ENCODE results near the gene TFR2.

Gene TFR2

GRCh38 chr7:100590077-100590737 lies 51.1 kb downstream of the TFR2 start:
- Histone ChIP-seq H3K4me3 (ENCODE audit: extremely low read depth, insufficient read depth, low read length, poor library complexity, severe bottlenecking) (no peak overlapping the region), H3K4me1 (ENCODE audit: control insufficient read depth, insufficient read depth, low read length, poor library complexity, severe bottlenecking) (no peaks in the 10 kb centered on the region), H3K27ac (ENCODE audit: low read depth, low read length, severe bottlenecking) (no peak overlapping the region), H3K36me3 (ENCODE audit: control insufficient read depth, insufficient read depth, low read length) (no peaks in the 10 kb centered on the region), H3K9me3 (ENCODE audit: control insufficient read depth, low read length) (no peaks in the 10 kb centered on the region)
- 88% methylated on average over 17 to 18 of the region's 20 CpGs for WGBS, 2 experiments (ENCODE audit: insufficient coverage in 2 of 2)

- WGBS, 2 experiments (ENCODE audit: insufficient coverage in 2 of 2) = 29 to 32% methylated on average over 7 of the region's 7 CpGs
- Histone ChIP-seq H3K36me3 (ENCODE audit: control insufficient read depth, insufficient read depth, low read length) (no peaks in the 10 kb centered on the region), H3K4me1 (ENCODE audit: control insufficient read depth, insufficient read depth, low read length, poor library complexity, severe bottlenecking) (peaks cover 4% of the 10 kb centered on the region), H3K9me3 (ENCODE audit: control insufficient read depth, low read length) (no peaks in the 10 kb centered on the region), H3K27ac (ENCODE audit: low read depth, low read length, severe bottlenecking) (no peak overlapping the region), H3K4me3 (ENCODE audit: extremely low read depth, insufficient read depth, low read length, poor library complexity, severe bottlenecking) (no peak overlapping the region)
Observed at GRCh38 chr7:100589341-100589947, 51.9 kb downstream of the TFR2 start.

- Histone ChIP-seq H3K36me3 (ENCODE audit: control insufficient read depth, insufficient read depth, low read length) (peaks cover 3% of the 10 kb centered on the region), H3K4me1 (ENCODE audit: control insufficient read depth, insufficient read depth, low read length, poor library complexity, severe bottlenecking) (peaks cover 11% of the 10 kb centered on the region), H3K27ac (ENCODE audit: low read depth, low read length, severe bottlenecking) (no peak overlapping the region), H3K9me3 (ENCODE audit: control insufficient read depth, low read length) (no peaks in the 10 kb centered on the region), H3K4me3 (ENCODE audit: extremely low read depth, insufficient read depth, low read length, poor library complexity, severe bottlenecking) (no peak overlapping the region)
- WGBS, 2 experiments (ENCODE audit: insufficient coverage in 2 of 2) = 88% methylated on average over 1 of the region's 1 CpG; no CpG with 5 or more reads in 1 of the 2 experiments
Observed at GRCh38 chr7:100588438-100588837, 52.9 kb downstream of the TFR2 start.

- peak within 1 kb of the TSS; percentile 90 for H3K27ac ChIP-seq (ENCODE audit: low read depth, low read length, severe bottlenecking)
- peaks cover 24% of the 10 kb centered on the region for H3K4me1 ChIP-seq (ENCODE audit: control insufficient read depth, insufficient read depth, low read length, poor library complexity, severe bottlenecking)
- no peaks in the 10 kb centered on the region for H3K9me3 ChIP-seq (ENCODE audit: control insufficient read depth, low read length)
- H3K4me3 ChIP-seq (ENCODE audit: extremely low read depth, insufficient read depth, low read length, poor library complexity, severe bottlenecking) = peak within 1 kb of the TSS; percentile 70
- WGBS, 2 experiments (ENCODE audit: insufficient coverage in 2 of 2) = 0 to 1% methylated on average over 44 to 53 of the region's 53 CpGs
- peaks cover 15% of the 10 kb centered on the region for H3K36me3 ChIP-seq (ENCODE audit: control insufficient read depth, insufficient read depth, low read length)
Observed at GRCh38 chr7:100586266-100587025, 54.9 kb downstream of the TFR2 start, which contains the start of gene FBXO24. Gene FBXO24, plus strand, starts transcription at chr7:100586328. Its CDS starts 298 bp downstream, at chr7:100586626.

- H3K4me3 ChIP-seq (ENCODE audit: extremely low read depth, insufficient read depth, low read length, poor library complexity, severe bottlenecking) = peak within 1 kb of the TSS; percentile 70
- peak within 1 kb of the TSS; percentile 90 for H3K27ac ChIP-seq (ENCODE audit: low read depth, low read length, severe bottlenecking)
- WGBS, 2 experiments (ENCODE audit: insufficient coverage in 2 of 2) = 0 to 1% methylated on average over 45 to 47 of the region's 61 CpGs
- peaks cover 24% of the 10 kb centered on the region for H3K4me1 ChIP-seq (ENCODE audit: control insufficient read depth, insufficient read depth, low read length, poor library complexity, severe bottlenecking)
- H3K36me3 ChIP-seq (ENCODE audit: control insufficient read depth, insufficient read depth, low read length) = peaks cover 22% of the 10 kb centered on the region
- no peaks in the 10 kb centered on the region for H3K9me3 ChIP-seq (ENCODE audit: control insufficient read depth, low read length)
Observed at GRCh38 chr7:100585511-100586265, 55.7 kb downstream of the TFR2 start, which contains the start of gene LRCH4. Gene LRCH4, minus strand, starts transcription at chr7:100586129. Its CDS starts 29 bp downstream, at chr7:100586100.

- H3K27ac ChIP-seq (ENCODE audit: low read depth, low read length, severe bottlenecking) = peak overlapping the region; percentile 90
- peaks cover 30% of the 10 kb centered on the region for H3K36me3 ChIP-seq (ENCODE audit: control insufficient read depth, insufficient read depth, low read length)
- H3K9me3 ChIP-seq (ENCODE audit: control insufficient read depth, low read length) = no peaks in the 10 kb centered on the region
- H3K4me1 ChIP-seq (ENCODE audit: control insufficient read depth, insufficient read depth, low read length, poor library complexity, severe bottlenecking) = peaks cover 24% of the 10 kb centered on the region
- peak overlapping the region; percentile 70 for H3K4me3 ChIP-seq (ENCODE audit: extremely low read depth, insufficient read depth, low read length, poor library complexity, severe bottlenecking)
- WGBS, 2 experiments (ENCODE audit: insufficient coverage in 2 of 2) = 3 to 4% methylated on average over 10 to 13 of the region's 20 CpGs
Observed at GRCh38 chr7:100584683-100585510, 56.5 kb downstream of the TFR2 start.

GRCh38 chr7:100584054-100584682 lies 57.2 kb downstream of the TFR2 start:
- H3K9me3 ChIP-seq (ENCODE audit: control insufficient read depth, low read length) = no peaks in the 10 kb centered on the region
- peak overlapping the region; percentile 90 for H3K27ac ChIP-seq (ENCODE audit: low read depth, low read length, severe bottlenecking)
- 53% methylated on average over 9 of the region's 15 CpGs for WGBS, 2 experiments (ENCODE audit: insufficient coverage in 2 of 2)

GRCh38 chr7:100583132-100584053 lies 58.0 kb downstream of the TFR2 start:
- peaks cover 44% of the 10 kb centered on the region for H3K36me3 ChIP-seq (ENCODE audit: control insufficient read depth, insufficient read depth, low read length)
- peaks cover 24% of the 10 kb centered on the region for H3K4me1 ChIP-seq (ENCODE audit: control insufficient read depth, insufficient read depth, low read length, poor library complexity, severe bottlenecking)
- H3K4me3 ChIP-seq (ENCODE audit: extremely low read depth, insufficient read depth, low read length, poor library complexity, severe bottlenecking) = peak overlapping the region; percentile 70
- peak overlapping the region; percentile 90 for H3K27ac ChIP-seq (ENCODE audit: low read depth, low read length, severe bottlenecking)
- 56 to 65% methylated on average over 17 to 20 of the region's 23 CpGs for whole genome bisulfite sequencing, 2 experiments (ENCODE audit: insufficient coverage in 2 of 2)
- no peaks in the 10 kb centered on the region for H3K9me3 ChIP-seq (ENCODE audit: control insufficient read depth, low read length)

More at GRCh38 chr7:100584054-100584682, 57.2 kb downstream of the TFR2 start:
- peak overlapping the region; percentile 70 for H3K4me3 ChIP-seq (ENCODE audit: extremely low read depth, insufficient read depth, low read length, poor library complexity, severe bottlenecking)
- H3K4me1 ChIP-seq (ENCODE audit: control insufficient read depth, insufficient read depth, low read length, poor library complexity, severe bottlenecking) = peaks cover 24% of the 10 kb centered on the region
- H3K36me3 ChIP-seq (ENCODE audit: control insufficient read depth, insufficient read depth, low read length) = peaks cover 36% of the 10 kb centered on the region

GRCh38 chr7:100582650-100583049 lies 58.7 kb downstream of the TFR2 start:
- Histone ChIP-seq H3K36me3 (ENCODE audit: control insufficient read depth, insufficient read depth, low read length) (peaks cover 51% of the 10 kb centered on the region), H3K9me3 (ENCODE audit: control insufficient read depth, low read length) (no peaks in the 10 kb centered on the region), H3K4me3 (ENCODE audit: extremely low read depth, insufficient read depth, low read length, poor library complexity, severe bottlenecking) (no peak overlapping the region), H3K27ac (ENCODE audit: low read depth, low read length, severe bottlenecking) (peak overlapping the region; percentile 90), H3K4me1 (ENCODE audit: control insufficient read depth, insufficient read depth, low read length, poor library complexity, severe bottlenecking) (peaks cover 24% of the 10 kb centered on the region)
- 84 to 91% methylated on average over 10 to 11 of the region's 11 CpGs for WGBS, 2 experiments (ENCODE audit: insufficient coverage in 2 of 2)
